HG02642 (cell line): ENCODE data around the gene GABRA1.

ENCODE experiments used
- ATAC-seq: cut with Tn5 transposase; IDR thresholded peaks from one replicate; pipeline ENCODE4 v1.9.1; 2021; ENCODE audit warnings: mild to moderate bottlenecking; ENCODE audit not compliant: unreplicated experiment, poor library complexity

The GABRA1 gene

GRCh38 chr5:161847941-161848391, at the start of gene GABRA1:
GABRA1 (plus strand) TSS chr5:161848120; CDS start chr5:161850811, 2,691 bp downstream.
- no peak for ATAC-seq

- ATAC-seq: no peak
Observed at GRCh38 chr5:161799316-161799715, 48.6 kb upstream of the GABRA1 start.

GRCh38 chr5:161804263-161804662, 43.7 kb upstream of the GABRA1 start:
- no peak for ATAC-seq

DNA sequence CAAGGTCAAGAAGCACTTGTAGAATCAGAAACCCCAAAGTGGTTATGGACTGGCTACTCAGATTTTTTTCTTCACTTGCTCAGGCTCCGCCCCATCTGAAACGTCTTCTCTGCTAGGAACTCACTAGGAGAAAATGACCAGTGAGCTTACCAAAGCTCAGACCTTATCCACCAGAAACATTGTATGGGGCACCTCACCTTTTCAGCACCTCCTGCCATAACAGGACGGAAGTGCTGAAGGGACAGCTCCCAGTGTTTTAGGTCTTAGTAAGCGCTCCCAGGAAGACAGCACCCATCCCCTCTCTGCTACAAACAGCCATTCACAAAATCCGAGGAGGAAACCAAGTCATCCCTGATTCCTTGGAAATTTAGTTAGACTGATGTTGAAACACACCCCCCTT, 1.2 kb upstream of the GABRA1 start:
- ATAC-seq: no peak

DNA sequence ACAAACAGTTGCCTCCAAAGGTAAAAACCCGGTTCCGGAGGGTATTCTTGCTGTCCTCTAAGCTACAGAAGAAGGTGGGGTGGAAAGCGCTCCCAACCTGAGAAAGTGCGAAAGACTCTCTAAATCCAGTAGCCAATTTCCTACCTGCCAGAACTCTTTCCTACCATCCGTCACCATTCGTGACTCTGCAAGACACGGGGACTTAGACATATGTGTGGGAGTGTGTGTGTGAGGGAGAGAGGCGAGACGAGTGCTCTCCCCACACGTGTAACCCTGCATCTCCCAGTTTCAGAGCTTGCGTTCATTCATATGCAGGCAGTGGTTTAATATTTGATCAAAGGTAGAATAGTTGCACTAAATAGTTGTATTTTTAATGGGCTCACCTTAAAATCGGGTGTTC, 473 bp upstream of the GABRA1 start:
- ATAC-seq: no peak

- ATAC-seq: no peak
Observed at GRCh38 chr5:161850491-161850890, 2.6 kb downstream of the GABRA1 start.

GRCh38 chr5:161851691-161852299, 3.9 kb downstream of the GABRA1 start:
- no peak for ATAC-seq

DNA sequence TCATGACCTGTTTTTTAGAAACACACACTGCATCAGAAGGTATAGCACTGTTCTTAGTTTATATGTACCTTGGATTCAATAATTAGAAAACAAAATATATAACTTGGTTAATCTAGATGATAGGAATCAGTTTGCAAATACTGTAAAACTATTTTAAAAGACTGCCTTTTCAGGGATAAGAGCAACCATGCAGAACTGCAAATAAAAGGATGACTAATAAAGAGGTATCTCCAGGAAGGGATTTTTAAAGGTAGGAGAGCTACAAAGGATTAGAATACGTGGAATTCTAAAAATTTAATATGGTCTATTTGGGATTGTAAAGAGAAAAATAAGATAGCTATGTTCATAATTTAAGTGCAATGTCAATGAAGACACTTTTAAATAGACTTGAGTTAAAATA, 9.4 kb downstream of the GABRA1 start:
- no peak for ATAC-seq

- no peak for ATAC-seq
Observed at GRCh38 chr5:161863259-161863658, 15.3 kb downstream of the GABRA1 start.

DNA sequence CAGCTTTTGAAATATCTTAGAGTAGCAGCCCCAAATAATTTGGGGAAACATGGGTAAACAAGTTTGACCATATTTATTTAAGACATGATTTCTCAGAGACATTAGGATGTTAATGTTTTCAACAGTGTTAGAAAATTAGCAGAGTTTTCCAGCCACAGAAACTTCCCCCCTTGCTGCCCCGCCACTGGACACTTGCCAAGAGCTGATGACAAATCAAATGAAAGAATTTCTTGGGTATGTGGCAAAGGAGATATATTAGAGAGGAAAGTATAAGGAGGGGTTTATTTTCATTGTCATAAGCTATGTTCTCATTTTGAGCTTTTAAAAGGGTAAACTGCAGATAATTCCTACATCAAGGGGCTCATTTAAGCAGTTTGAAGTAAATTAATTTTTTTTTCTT, 15.9 kb downstream of the GABRA1 start:
- no peak for ATAC-seq

DNA sequence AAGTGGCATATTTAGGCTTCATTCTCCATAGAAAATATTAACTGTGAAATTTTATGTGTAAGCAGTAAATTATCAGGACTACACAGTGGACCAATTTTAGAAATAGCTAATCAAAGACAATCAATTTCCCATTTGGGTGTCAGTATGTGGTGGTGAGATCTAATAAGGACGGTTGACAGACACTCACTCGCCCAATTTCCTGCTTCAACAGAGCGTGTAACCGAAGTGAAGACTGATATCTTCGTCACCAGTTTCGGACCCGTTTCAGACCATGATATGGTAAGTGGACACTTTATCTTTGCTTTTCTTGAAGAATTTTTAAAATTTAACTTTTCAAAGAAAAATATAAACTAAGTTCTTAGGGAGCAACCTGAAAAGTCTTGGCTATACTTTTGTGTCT, 17.6 kb downstream of the GABRA1 start:
- ATAC-seq: no peak

DNA sequence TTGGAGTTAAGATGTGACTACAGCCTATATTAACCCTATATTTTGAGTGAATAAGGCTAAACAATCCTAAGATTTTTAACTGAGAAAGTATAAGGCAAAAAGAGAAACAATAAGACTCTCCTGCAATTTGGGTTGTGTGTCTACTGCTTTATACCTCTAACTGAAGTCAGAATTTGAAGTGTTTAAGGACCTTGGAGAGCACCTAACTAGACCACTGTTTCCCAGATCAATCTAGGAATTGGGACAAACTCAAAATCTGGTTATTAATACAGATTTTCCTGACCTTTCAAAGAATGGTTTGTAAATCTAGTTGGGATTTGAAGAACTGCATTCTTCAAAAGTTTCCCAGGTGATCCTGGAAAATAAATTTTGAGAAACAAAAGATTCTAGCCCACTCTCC, 42.1 kb downstream of the GABRA1 start:
- ATAC-seq: no peak

- no peak for ATAC-seq
Observed at GRCh38 chr5:161895514-161895913, 47.6 kb downstream of the GABRA1 start.

- no peak for ATAC-seq
Observed at GRCh38 chr5:161897033-161897432, 49.1 kb downstream of the GABRA1 start.

- no peak for ATAC-seq
Observed at GRCh38 chr5:161899590-161899989, 51.7 kb downstream of the GABRA1 start.

GRCh38 chr5:161900981-161901380, 53.1 kb downstream of the GABRA1 start:
- ATAC-seq: no peak

DNA sequence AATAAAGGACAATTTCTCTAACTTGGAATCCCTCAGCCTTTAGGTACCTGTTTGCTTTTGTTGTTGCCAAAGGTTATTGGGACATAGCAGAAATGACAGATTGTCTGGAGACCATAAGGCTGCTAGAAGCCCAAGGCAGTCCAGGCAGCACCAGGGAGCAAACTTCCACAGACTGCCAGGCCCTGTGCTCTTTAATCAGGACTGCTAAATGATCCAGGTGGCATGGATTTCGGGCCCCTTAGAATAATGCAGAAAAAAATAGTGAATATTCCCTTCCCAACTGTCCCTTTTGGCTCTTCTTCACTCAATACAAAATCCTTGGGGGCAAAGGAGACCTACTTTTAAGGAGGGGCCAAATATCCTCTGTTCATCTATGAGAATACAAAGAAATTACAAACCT, 73.9 kb downstream of the GABRA1 start:
- ATAC-seq: no peak

DNA sequence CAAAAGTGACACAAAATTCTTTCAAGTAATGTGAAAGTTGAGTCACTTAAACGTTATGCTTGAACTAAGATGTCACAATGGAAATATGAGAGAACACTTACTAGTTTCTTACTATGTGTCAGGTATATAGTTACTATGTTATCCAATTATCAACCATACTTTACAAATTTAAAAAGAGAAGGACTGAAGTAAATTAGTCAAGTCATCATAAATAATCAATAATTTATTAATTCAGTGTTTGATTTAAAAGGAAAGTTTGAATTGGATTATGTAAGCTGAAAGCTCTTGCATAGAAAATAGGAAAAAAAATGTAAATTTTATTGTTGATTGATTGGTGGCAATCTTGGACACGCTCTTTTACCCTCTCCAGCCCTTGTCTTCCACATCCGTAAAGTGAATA, 76.3 kb downstream of the GABRA1 start:
- ATAC-seq: no peak

DNA sequence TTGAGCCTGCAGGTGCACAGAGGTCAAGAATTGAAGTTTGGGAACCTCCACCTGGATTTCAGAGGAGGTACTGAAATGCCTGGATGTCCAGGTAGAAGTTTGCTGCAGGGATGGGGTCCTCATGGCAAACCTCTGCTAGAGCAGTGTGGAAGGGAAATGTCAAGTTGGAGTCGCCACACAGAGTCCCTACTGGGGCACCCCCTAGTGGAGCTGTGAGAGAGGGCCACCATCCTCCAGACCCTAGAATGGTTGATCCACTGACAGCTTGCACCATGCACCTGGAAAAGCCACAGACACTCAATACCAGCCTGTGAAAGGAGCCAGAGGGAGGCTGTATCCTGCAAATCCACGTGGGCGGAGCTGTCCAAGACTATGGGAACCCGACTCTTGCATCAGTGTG, 78.0 kb downstream of the GABRA1 start:
- no peak for ATAC-seq

- no peak for ATAC-seq
Observed at GRCh38 chr5:161934486-161934885, 86.6 kb downstream of the GABRA1 start.

- ATAC-seq: no peak
Observed at GRCh38 chr5:161944974-161945373, 97.1 kb downstream of the GABRA1 start.

GRCh38 chr5:161946911-161947310, 99.0 kb downstream of the GABRA1 start:
- no peak for ATAC-seq
